Measurements from ENCODE around the gene HSPA9. TPM values are rescaled to one million over a fixed set of nuclear protein-coding genes. Genes with fewer than 3 reads are reported as not detected.

HSPA9 gene
- total RNA-seq, 1 donor from 2014 or later, result 197 TPM

DNA sequence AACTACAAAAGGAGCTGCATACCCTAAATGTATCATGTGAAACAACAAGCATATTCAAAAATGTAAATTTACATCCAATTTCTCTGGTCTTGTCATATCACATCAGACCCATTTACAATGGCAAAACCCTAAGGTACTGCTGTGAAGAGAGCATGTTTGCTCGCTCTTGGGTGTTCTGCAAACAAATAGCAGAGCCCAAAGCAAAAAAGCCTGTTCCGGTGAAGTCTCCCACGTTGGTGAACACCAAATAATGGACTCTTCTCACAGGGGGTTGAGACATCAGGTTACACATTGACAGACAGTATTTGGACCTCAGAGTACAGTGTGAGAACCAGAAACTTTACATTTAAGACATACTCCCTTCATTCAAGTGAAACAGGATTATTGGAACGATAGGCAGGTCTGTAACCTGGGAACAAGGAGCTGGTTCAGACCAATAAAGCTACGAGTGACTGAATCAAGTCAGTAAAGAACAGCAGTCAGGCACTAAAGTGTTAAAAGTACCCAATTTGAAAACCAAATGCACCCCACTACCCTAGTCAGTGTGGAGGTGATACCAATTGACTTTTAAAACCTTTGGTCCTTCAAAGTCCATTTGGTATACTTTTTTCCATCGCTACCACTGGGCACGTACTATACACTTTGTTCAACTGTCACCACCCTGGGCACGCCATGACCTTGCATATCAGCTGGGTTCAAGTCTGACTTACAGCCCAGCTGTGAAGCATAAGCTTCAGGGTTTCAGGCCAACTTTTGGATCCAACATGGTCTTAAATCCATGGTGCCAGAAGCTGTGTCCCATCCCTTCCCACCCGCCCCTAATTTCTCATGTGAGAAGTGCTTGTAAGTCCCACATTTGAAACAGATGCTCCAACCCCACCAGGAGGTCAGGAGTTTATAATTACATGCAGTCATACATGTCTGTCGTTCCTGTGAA is 68.6 kb downstream of the HSPA9 start:
- no peak for DNase-seq (ENCODE audit: extremely low spot score, unreplicated experiment)
- Mint-ChIP-seq H3K36me3 (ENCODE audit: unreplicated experiment) (peaks cover 31% of the 10 kb centered on the region), H3K4me1 (ENCODE audit: unreplicated experiment) (peaks cover 10% of the 10 kb centered on the region), H3K9me3 (ENCODE audit: unreplicated experiment) (no peaks in the 10 kb centered on the region), H3K27me3 (ENCODE audit: unreplicated experiment) (no peaks in the 10 kb centered on the region), H3K27ac (ENCODE audit: unreplicated experiment) (no peak overlapping the region), H3K4me3 (ENCODE audit: unreplicated experiment) (no peak overlapping the region)
- TF ChIP-seq, protein P1, sequence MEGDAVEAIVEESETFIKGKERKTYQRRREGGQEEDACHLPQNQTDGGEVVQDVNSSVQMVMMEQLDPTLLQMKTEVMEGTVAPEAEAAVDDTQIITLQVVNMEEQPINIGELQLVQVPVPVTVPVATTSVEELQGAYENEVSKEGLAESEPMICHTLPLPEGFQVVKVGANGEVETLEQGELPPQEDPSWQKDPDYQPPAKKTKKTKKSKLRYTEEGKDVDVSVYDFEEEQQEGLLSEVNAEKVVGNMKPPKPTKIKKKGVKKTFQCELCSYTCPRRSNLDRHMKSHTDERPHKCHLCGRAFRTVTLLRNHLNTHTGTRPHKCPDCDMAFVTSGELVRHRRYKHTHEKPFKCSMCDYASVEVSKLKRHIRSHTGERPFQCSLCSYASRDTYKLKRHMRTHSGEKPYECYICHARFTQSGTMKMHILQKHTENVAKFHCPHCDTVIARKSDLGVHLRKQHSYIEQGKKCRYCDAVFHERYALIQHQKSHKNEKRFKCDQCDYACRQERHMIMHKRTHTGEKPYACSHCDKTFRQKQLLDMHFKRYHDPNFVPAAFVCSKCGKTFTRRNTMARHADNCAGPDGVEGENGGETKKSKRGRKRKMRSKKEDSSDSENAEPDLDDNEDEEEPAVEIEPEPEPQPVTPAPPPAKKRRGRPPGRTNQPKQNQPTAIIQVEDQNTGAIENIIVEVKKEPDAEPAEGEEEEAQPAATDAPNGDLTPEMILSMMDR (IDR thresholded peaks at IDR 0.05), result no peak

DNA sequence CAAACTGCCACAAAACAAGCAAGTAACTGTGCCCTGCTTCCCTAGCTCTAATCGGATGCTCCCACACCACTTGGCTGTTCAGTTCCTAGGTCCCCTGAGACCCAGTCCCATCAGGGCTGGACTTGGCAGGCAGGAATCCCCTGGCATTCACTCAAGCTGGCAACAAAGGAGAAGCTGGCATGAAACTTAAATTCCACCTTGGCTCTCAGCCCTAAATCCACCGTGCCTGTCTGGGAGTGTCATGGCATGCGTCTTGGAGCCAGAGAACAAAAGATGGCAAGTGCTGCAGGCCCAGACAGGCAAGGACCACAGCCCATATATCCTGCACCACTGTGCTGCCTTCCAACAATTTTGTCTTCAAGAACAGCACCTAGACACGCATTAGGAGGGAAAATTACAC is 70.4 kb downstream of the HSPA9 start:
- DNase-seq (ENCODE audit: extremely low spot score, unreplicated experiment), result no peak

More for the DNA sequence above, 70.4 kb downstream of the HSPA9 start:
- TF ChIP-seq, protein P1 (IDR thresholded peaks at IDR 0.05), result no peak
- peaks cover 20% of the 10 kb centered on the region for H3K36me3 Mint-ChIP-seq (ENCODE audit: unreplicated experiment)
- no peaks in the 10 kb centered on the region for H3K9me3 Mint-ChIP-seq (ENCODE audit: unreplicated experiment)
- H3K27me3 Mint-ChIP-seq (ENCODE audit: unreplicated experiment), result no peaks in the 10 kb centered on the region
- no peak overlapping the region for H3K4me3 Mint-ChIP-seq (ENCODE audit: unreplicated experiment)
- H3K4me1 Mint-ChIP-seq (ENCODE audit: unreplicated experiment), result peaks cover 10% of the 10 kb centered on the region
- peak overlapping the region; percentile 27 for H3K27ac Mint-ChIP-seq (ENCODE audit: unreplicated experiment)

Other genes with a start within 250 kb of the HSPA9 start
- gene CDC25C, start 243.6 kb downstream of the HSPA9 start, total RNA-seq, result 1.9 and 2.2 TPM in 2 replicates
- gene FAM53C, start 237.1 kb downstream of the HSPA9 start, total RNA-seq, result 45.6 and 45.7 TPM in 2 replicates
- gene KDM3B, start 222.7 kb downstream of the HSPA9 start, total RNA-seq, result 65.2 and 67.4 TPM in 2 replicates
- 15.4 and 18.3 TPM in 2 replicates for gene REEP2, start 136.3 kb downstream of the HSPA9 start, total RNA-seq
- 219 and 415 TPM in 2 replicates for gene EGR1, start 109.9 kb downstream of the HSPA9 start, total RNA-seq
- 84.2 and 88.3 TPM in 2 replicates for gene ETF1, start 32.2 kb downstream of the HSPA9 start, total RNA-seq
- gene CTNNA1, start 178.0 kb upstream of the HSPA9 start, total RNA-seq, result 366 and 375 TPM in 2 replicates

All from osteocyte (in vitro differentiated cells).